ENCODE results near the gene CCL1. TPM values are rescaled to one million over a fixed set of nuclear protein-coding genes. Genes with fewer than 3 reads are reported as not detected.

CCL1 gene
- total and polyA plus RNA-seq, 2 donors (not counting 1 experiment from before 2014, with no cell fraction given), result not detected

DNA sequence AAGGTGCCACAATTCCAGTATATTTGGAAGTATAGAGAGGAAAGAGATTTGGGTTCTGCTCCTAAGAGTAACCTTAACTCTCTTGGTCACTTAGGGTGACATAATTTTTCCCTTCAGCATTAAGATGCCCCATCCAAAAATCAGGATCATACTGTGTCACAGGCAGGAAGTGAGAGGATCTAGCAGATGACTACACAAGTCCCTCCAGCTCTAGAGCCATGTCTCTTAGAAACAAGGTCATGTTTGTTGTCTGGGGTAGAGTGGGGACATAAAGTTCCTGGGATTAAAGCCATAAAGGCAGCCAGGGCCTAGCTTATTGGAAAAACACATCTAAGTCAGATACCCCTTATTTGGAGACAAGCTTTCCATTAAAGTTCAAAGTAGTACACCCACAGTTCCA lies 41.1 kb downstream of the CCL1 start:
- no peaks in the 10 kb centered on the region for H3K79me2 ChIP-seq (ENCODE audit: control insufficient read depth, insufficient read depth, low read length)
- no peak overlapping the region for H3K4me3 ChIP-seq (ENCODE audit: control extremely low read depth in 1 of 5, extremely low read depth in 1 of 5, insufficient read depth in 1 of 5, low read depth in 2 of 5, low read length in 4 of 5)
- H3K27me3 ChIP-seq (replicated peaks in 1 of 4; ENCODE audit: control extremely low read depth in 1 of 4, control insufficient read depth in 3 of 4, insufficient read depth in 4 of 4, low read length in 3 of 4), result peaks cover 0 to 9% (median 2%) of the 10 kb centered on the region in 4 experiments
- intact Hi-C loops (cut with micrococcal nuclease), result no loop called here
- Mint-ChIP-seq H3K27ac (no peak overlapping the region), H3K4me1 (no peaks in the 10 kb centered on the region), H3K4me3 (no peak overlapping the region), H3K27me3 (peaks cover 23% of the 10 kb centered on the region), H3K9me3 (ENCODE audit: insufficient read depth) (no peaks in the 10 kb centered on the region)
- ChIA-PET POLR2A (no interaction called here), CTCF (interaction anchor here (2.7 kb wide), 1 partner anchor 40 kb away, joined by 6 read pairs; no protein-coding TSS in a partner anchor)
- ATAC-seq (ENCODE audit: low read depth) (no peak), DNase-seq (no peak)
- H2AFZ ChIP-seq (ENCODE audit: insufficient read depth, low read depth, low read length, poor library complexity, severe bottlenecking), result no peak overlapping the region
- H3K4me1 ChIP-seq (ENCODE audit: control insufficient read depth in 2 of 2, insufficient read depth in 2 of 2, low read length in 2 of 2), result no peaks in the 10 kb centered on the region
- no peak overlapping the region for H3K4me2 ChIP-seq (replicated peaks; ENCODE audit: low read depth, low read length, poor library complexity, severe bottlenecking)
- no peak overlapping the region for H3K9ac ChIP-seq (ENCODE audit: low read length)
- H4K20me1 ChIP-seq (ENCODE audit: control insufficient read depth, insufficient read depth, low read length, poor library complexity, severe bottlenecking), result no peaks in the 10 kb centered on the region
- TF ChIP-seq, protein P1, sequence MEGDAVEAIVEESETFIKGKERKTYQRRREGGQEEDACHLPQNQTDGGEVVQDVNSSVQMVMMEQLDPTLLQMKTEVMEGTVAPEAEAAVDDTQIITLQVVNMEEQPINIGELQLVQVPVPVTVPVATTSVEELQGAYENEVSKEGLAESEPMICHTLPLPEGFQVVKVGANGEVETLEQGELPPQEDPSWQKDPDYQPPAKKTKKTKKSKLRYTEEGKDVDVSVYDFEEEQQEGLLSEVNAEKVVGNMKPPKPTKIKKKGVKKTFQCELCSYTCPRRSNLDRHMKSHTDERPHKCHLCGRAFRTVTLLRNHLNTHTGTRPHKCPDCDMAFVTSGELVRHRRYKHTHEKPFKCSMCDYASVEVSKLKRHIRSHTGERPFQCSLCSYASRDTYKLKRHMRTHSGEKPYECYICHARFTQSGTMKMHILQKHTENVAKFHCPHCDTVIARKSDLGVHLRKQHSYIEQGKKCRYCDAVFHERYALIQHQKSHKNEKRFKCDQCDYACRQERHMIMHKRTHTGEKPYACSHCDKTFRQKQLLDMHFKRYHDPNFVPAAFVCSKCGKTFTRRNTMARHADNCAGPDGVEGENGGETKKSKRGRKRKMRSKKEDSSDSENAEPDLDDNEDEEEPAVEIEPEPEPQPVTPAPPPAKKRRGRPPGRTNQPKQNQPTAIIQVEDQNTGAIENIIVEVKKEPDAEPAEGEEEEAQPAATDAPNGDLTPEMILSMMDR (IDR thresholded peaks at IDR 0.05), result no peak
- TF ChIP-seq EZH2 (IDR thresholded peaks at IDR 0.05; ENCODE audit: borderline replicate concordance, insufficient read depth, low read depth, low read length, poor library complexity, severe bottlenecking), result no peak
- no peak overlapping the region for H3K27ac ChIP-seq (ENCODE audit: low read length in 2 of 2)
- peaks cover 0 to 5% (median 3%) of the 10 kb centered on the region in 3 donors for H3K9me3 ChIP-seq (ENCODE audit: control extremely low read depth in 1 of 3, control insufficient read depth in 2 of 3, insufficient read depth in 1 of 3, low read length in 2 of 3)
- H3K36me3 ChIP-seq (replicated peaks in 1 of 2; ENCODE audit: control extremely low read depth in 1 of 2, control insufficient read depth in 1 of 2, extremely low read depth in 1 of 2, insufficient read depth in 2 of 2, low read length in 1 of 2), result no peaks in the 10 kb centered on the region

DNA sequence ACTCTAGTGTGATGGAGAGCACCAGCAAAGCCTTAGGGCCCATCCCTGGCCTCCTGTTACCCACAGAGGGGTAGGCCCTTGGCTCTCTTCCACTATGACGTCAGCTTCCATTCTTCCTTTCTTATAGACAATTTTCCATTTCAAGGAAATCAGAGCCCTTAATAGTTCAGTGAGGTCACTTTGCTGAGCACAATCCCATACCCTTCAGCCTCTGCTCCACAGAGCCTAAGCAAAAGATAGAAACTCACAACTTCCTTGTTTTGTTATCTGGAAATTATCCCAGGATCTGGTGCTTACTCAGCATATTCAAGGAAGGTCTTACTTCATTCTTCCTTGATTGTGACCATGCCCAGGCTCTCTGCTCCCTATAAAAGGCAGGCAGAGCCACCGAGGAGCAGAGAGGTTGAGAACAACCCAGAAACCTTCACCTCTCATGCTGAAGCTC lies 44.0 kb downstream of the CCL1 start, which contains the start of gene CCL8:
Gene CCL8 (plus strand): TSS at position 397 of the 445 bp plus-strand sequence. CDS start 67 bp downstream, outside the sequence.
- no peaks in the 10 kb centered on the region for H3K9me3 Mint-ChIP-seq (ENCODE audit: insufficient read depth)
- DNase-seq (no peak), ATAC-seq (ENCODE audit: low read depth) (no peak)
- peaks cover 17% of the 10 kb centered on the region for H3K27me3 Mint-ChIP-seq
- intact Hi-C loops (cut with micrococcal nuclease), result no loop called here
- no peak for TF ChIP-seq EZH2 (IDR thresholded peaks at IDR 0.05; ENCODE audit: borderline replicate concordance, insufficient read depth, low read depth, low read length, poor library complexity, severe bottlenecking)
- TF ChIP-seq, protein P1 (IDR thresholded peaks at IDR 0.05), result no peak
- no peak within 1 kb of the TSS for H2AFZ ChIP-seq (ENCODE audit: insufficient read depth, low read depth, low read length, poor library complexity, severe bottlenecking)
- no peak within 1 kb of the TSS for H3K4me2 ChIP-seq (replicated peaks; ENCODE audit: low read depth, low read length, poor library complexity, severe bottlenecking)
- ChIA-PET CTCF (no interaction called here), POLR2A (no interaction called here)
- peaks cover 0 to 5% (median 4%) of the 10 kb centered on the region in 4 experiments for H3K27me3 ChIP-seq (replicated peaks in 1 of 4; ENCODE audit: control extremely low read depth in 1 of 4, control insufficient read depth in 3 of 4, insufficient read depth in 4 of 4, low read length in 3 of 4)
- H3K4me1 ChIP-seq (ENCODE audit: control insufficient read depth in 2 of 2, insufficient read depth in 2 of 2, low read length in 2 of 2), result peaks cover 0 to 3% of the 10 kb centered on the region in 2 donors
- no peaks in the 10 kb centered on the region for H4K20me1 ChIP-seq (ENCODE audit: control insufficient read depth, insufficient read depth, low read length, poor library complexity, severe bottlenecking)
- H3K4me1 Mint-ChIP-seq, result no peaks in the 10 kb centered on the region
- H3K27ac ChIP-seq (ENCODE audit: low read length in 2 of 2), result no peak within 1 kb of the TSS
- H3K36me3 ChIP-seq (replicated peaks in 1 of 2; ENCODE audit: control extremely low read depth in 1 of 2, control insufficient read depth in 1 of 2, extremely low read depth in 1 of 2, insufficient read depth in 2 of 2, low read length in 1 of 2), result no peaks in the 10 kb centered on the region
- whole genome bisulfite sequencing (ENCODE audit: insufficient coverage), result 85% methylated on average over 2 of the region's 2 CpGs
- H3K4me3 ChIP-seq (ENCODE audit: control extremely low read depth in 1 of 5, extremely low read depth in 1 of 5, insufficient read depth in 1 of 5, low read depth in 2 of 5, low read length in 4 of 5), result no peak within 1 kb of the TSS
- H3K9ac ChIP-seq (ENCODE audit: low read length), result no peak within 1 kb of the TSS
- H3K4me3 Mint-ChIP-seq, result no peak within 1 kb of the TSS
- no peak within 1 kb of the TSS for H3K27ac Mint-ChIP-seq
- H3K9me3 ChIP-seq (ENCODE audit: control extremely low read depth in 1 of 3, control insufficient read depth in 2 of 3, insufficient read depth in 1 of 3, low read length in 2 of 3), result no peaks in the 10 kb centered on the region
- no peaks in the 10 kb centered on the region for H3K79me2 ChIP-seq (ENCODE audit: control insufficient read depth, insufficient read depth, low read length)

Measured in B cell (primary cell).